HL-60 (cell line): ENCODE measurements around the gene SOX5.

Experiments
- DNase-seq, 2 experiments: peaks; one replicate each; pipeline ENCODE4 v3.0.0-alpha.2; 2010 to 2020; ENCODE audit warnings: low read depth in 1 of 2, low spot score in 1 of 2
- H3K27ac ChIP-seq: fragments of 250-450 bp; sonication (Bioruptor Pico); replicated peaks from 2 replicates; pipeline ENCODE4 v1.5.1; 2020; ENCODE audit warnings: mild to moderate bottlenecking, moderate library complexity
- H3K27me3 ChIP-seq: fragments of 250-450 bp; sonication (Bioruptor Pico); 2 replicates; pipeline ENCODE4 v1.5.1; 2021; ENCODE audit warnings: mild to moderate bottlenecking, moderate library complexity; ENCODE audit not compliant: insufficient read depth, poor library complexity, severe bottlenecking
- H3K4me3 ChIP-seq: replicated peaks from 2 replicates; pipeline ENCODE4 v1.5.1; 2011; ENCODE audit warnings: mild to moderate bottlenecking, control low read depth, low read length; ENCODE audit not compliant: insufficient read depth
- CTCF ChIP-seq: IDR thresholded peaks from one replicate; pipeline ENCODE4 v1.5.1; 2011; ENCODE audit warnings: low read length, control low read depth, inconsistent platforms; ENCODE audit not compliant: insufficient read depth
- GABPA ChIP-seq: IDR thresholded peaks from 2 replicates; pipeline ENCODE4 v1.6.1; 2012; ENCODE audit warnings: low read depth
- POLR2AphosphoS5 ChIP-seq: IDR thresholded peaks from 2 replicates; pipeline ENCODE4 v1.6.1; 2012; ENCODE audit warnings: low read depth
- REST ChIP-seq: IDR thresholded peaks from 2 replicates; pipeline ENCODE4 v1.6.1; 2012; ENCODE audit warnings: low read depth; ENCODE audit not compliant: insufficient replicate concordance
- SPI1 ChIP-seq: IDR thresholded peaks from 2 replicates; pipeline ENCODE4 v1.6.1; 2012; ENCODE audit warnings: low read depth, mild to moderate bottlenecking, borderline replicate concordance

Gene SOX5

GRCh38 chr12:23906329-23906728 lies 43.1 kb downstream of the SOX5 start:
- no peak for DNase-seq
- no peaks in the 10 kb centered on the region for H3K27me3 ChIP-seq
- no peak overlapping the region for H3K4me3 ChIP-seq
- TF ChIP-seq CTCF (no peak), GABPA (no peak), SPI1 (no peak), REST (no peak), POLR2AphosphoS5 (no peak)
- no peak overlapping the region for H3K27ac ChIP-seq

- no peak overlapping the region for H3K4me3 ChIP-seq
- no peaks in the 10 kb centered on the region for H3K27me3 ChIP-seq
- DNase-seq = no peak
- no peak overlapping the region for H3K27ac ChIP-seq
- TF ChIP-seq SPI1 (no peak), GABPA (no peak), REST (no peak), CTCF (no peak), POLR2AphosphoS5 (no peak)
Observed at GRCh38 chr12:23899434-23899833, 50.0 kb downstream of the SOX5 start.

- DNase-seq = no peak
- TF ChIP-seq GABPA (no peak), REST (no peak), CTCF (no peak), POLR2AphosphoS5 (no peak)
- Histone ChIP-seq H3K4me3 (no peak overlapping the region), H3K27me3 (no peaks in the 10 kb centered on the region), H3K27ac (no peak overlapping the region)
Observed at GRCh38 chr12:23898121-23898520, 51.3 kb downstream of the SOX5 start.
